HCT116 (cell line): Measurements from ENCODE around the gene EBLN2. TPM values are rescaled to one million over a fixed set of nuclear protein-coding genes. Genes with fewer than 3 reads are reported as not detected.
A peak's percentile ranks its signal among the peaks of the same experiment; 100 is the strongest.

ENCODE experiments used
- ATAC-seq: fragments of 200-7000 bp; cut with Tn5 transposase; 2 replicates; pipeline ENCODE4 v1.9.1; 2020; ENCODE audit warnings: mild to moderate bottlenecking, moderate library complexity
- BruUV-seq: library from RNA; stranded (reverse); fragments of 400-500 nt; replicated peaks from 2 replicates; lab custom pipeline; 2021; lab: Mats Ljungman, UMichigan
- CTCF ChIA-PET: fragments of 300-600 bp; sonication (Branson Sonifier 250); formaldehyde crosslinking; loops from one replicate; lab custom pipeline; 2021; ENCODE audit warnings: antibody characterized with exemption; lab: Charles Lee
- POLR2A ChIA-PET: fragments of 300-600, 350-600 bp; sonication (Branson Sonifier 250); formaldehyde crosslinking; loops from one replicate; lab custom pipeline; 2021; ENCODE audit warnings: antibody characterized with exemption; lab: Charles Lee
- RAD21 ChIA-PET, 2 experiments: fragments of 300-600 bp; sonication (Branson Sonifier 250); formaldehyde crosslinking; loops; one replicate each; lab custom pipeline; 2023; ENCODE audit warnings: low total read pairs in 2 of 2; ENCODE audit not compliant: uncharacterized antibody in 2 of 2, unreplicated experiment in 2 of 2, low non-redundant PET in 1 of 2; lab: Charles Lee
- DNase-seq: peaks from one replicate; pipeline ENCODE4 v3.0.0-alpha.2; 2010; ENCODE audit warnings: low read depth, low spot score
- H2AFZ ChIP-seq: fragments of 200-600 bp; shearing (Covaris generic), sonication (generic); 2 replicates; pipeline ENCODE4 v1.6.1; 2017; ENCODE audit warnings: low read depth, mixed run types, mixed read lengths, antibody characterized with exemption, low read length; ENCODE audit not compliant: poor library complexity, severe bottlenecking
- H3K27ac ChIP-seq: 2 replicates; pipeline ENCODE4 v1.5.1; 2012; ENCODE audit warnings: low read depth, low read length
- H3K27me3 ChIP-seq: fragments of 200-600 bp; sonication (generic); 2 replicates; pipeline ENCODE4 v1.6.1; 2016; ENCODE audit warnings: mixed run types, low read length, mixed read lengths; ENCODE audit not compliant: insufficient read depth
- H3K36me3 ChIP-seq, 2 experiments: fragments of 200-500 bp in 1 of 2; fragments of 200-600 bp in 1 of 2; sonication (Bioruptor generic) in 1 of 2; sonication (generic) in 1 of 2; 2 replicates each; pipeline versions ENCODE4 v1.5.1 to v1.6.1; 2014 to 2016; ENCODE audit warnings: low read length in 2 of 2, inconsistent platforms in 1 of 2, mixed read lengths in 1 of 2, mixed run types in 1 of 2; ENCODE audit not compliant: insufficient read depth in 2 of 2, control insufficient read depth in 1 of 2
- H3K4me1 ChIP-seq, 2 experiments: fragments of 200-600 bp in 1 of 2; sonication (generic) in 1 of 2; 2 replicates each; pipeline versions ENCODE4 v1.5.1 to v1.6.1; 2012 to 2017; ENCODE audit warnings: low read length in 2 of 2, inconsistent platforms in 1 of 2, mild to moderate bottlenecking in 1 of 2, mixed read lengths in 1 of 2, mixed run types in 1 of 2, moderate library complexity in 1 of 2; ENCODE audit not compliant: insufficient read depth in 2 of 2, control insufficient read depth in 1 of 2
- H3K4me2 ChIP-seq: fragments of 200-600 bp; sonication (generic); 2 replicates; pipeline ENCODE4 v1.6.1; 2017; ENCODE audit warnings: mixed run types, low read length, mixed read lengths
- H3K4me3 ChIP-seq, 2 experiments: fragments of 200-600 bp in 1 of 2; sonication (generic) in 1 of 2; replicated peaks in 1 of 2; 2 replicates each; pipeline ENCODE4 v1.5.1; 2011 to 2016; ENCODE audit warnings: low read length in 2 of 2, control low read depth in 1 of 2, low read depth in 1 of 2, mild to moderate bottlenecking in 1 of 2, mixed read lengths in 1 of 2, mixed run types in 1 of 2
- H3K79me2 ChIP-seq: fragments of 200-600 bp; sonication (generic); 2 replicates; pipeline ENCODE4 v1.6.1; 2017; ENCODE audit warnings: mild to moderate bottlenecking, mixed run types, low read length, moderate library complexity, mixed read lengths; ENCODE audit not compliant: insufficient read depth
- H3K9ac ChIP-seq: fragments of 200-600 bp; sonication (generic); 2 replicates; pipeline ENCODE4 v1.6.1; 2016; ENCODE audit warnings: low read length, mixed read lengths
- H3K9me2 ChIP-seq: fragments of 200-600 bp; sonication (generic), shearing (Covaris generic); 2 replicates; pipeline ENCODE4 v1.6.1; 2017; ENCODE audit warnings: mixed run types, mild to moderate bottlenecking, moderate library complexity; ENCODE audit not compliant: insufficient read depth
- H3K9me3 ChIP-seq, 2 experiments: fragments of 200-500 bp in 1 of 2; fragments of 200-600 bp in 1 of 2; sonication (Bioruptor generic) in 1 of 2; sonication (generic) in 1 of 2; 2 replicates each; pipeline ENCODE4 v1.6.1; 2014 to 2017; ENCODE audit warnings: low read length in 2 of 2, mixed read lengths in 2 of 2, inconsistent platforms in 1 of 2, low read depth in 1 of 2, mild to moderate bottlenecking in 1 of 2, mixed run types in 1 of 2, moderate library complexity in 1 of 2; ENCODE audit not compliant: control insufficient read depth in 1 of 2, insufficient read depth in 1 of 2
- H4K20me1 ChIP-seq: fragments of 200-600 bp; sonication (generic), shearing (Covaris generic); 2 replicates; pipeline ENCODE4 v1.6.1; 2017; ENCODE audit warnings: mixed run types, mild to moderate bottlenecking, moderate library complexity; ENCODE audit not compliant: insufficient read depth
- CBX3 ChIP-seq: IDR thresholded peaks from 2 replicates; pipeline ENCODE4 v1.6.1; 2012; ENCODE audit warnings: low read depth
- EZH2 ChIP-seq: fragments of 200-600 bp; sonication (generic); IDR thresholded peaks from 2 replicates; pipeline ENCODE4 v1.6.1; 2017; ENCODE audit warnings: antibody characterized with exemption, mixed run types
- POLR2AphosphoS5 ChIP-seq: IDR thresholded peaks from 2 replicates; pipeline ENCODE4 v1.6.1; 2011; ENCODE audit warnings: mild to moderate bottlenecking, low read depth, low read length, moderate library complexity
- RAD21 ChIP-seq: IDR thresholded peaks from 2 replicates; pipeline ENCODE4 v1.6.1; 2012; ENCODE audit warnings: low read depth, mild to moderate bottlenecking
- SIN3A ChIP-seq: IDR thresholded peaks from 2 replicates; pipeline ENCODE4 v1.6.1; 2012; ENCODE audit warnings: low read depth
- SRF ChIP-seq: IDR thresholded peaks from 2 replicates; pipeline ENCODE4 v1.6.1; 2012; ENCODE audit warnings: low read depth
- TCF7L2 ChIP-seq: IDR thresholded peaks from 2 replicates; pipeline ENCODE4 v1.7.0; 2011; ENCODE audit warnings: borderline replicate concordance, inconsistent platforms; ENCODE audit not compliant: insufficient read depth, insufficient read length; ENCODE audit errors: extremely low read depth
- YY1 ChIP-seq: IDR thresholded peaks from 2 replicates; pipeline ENCODE4 v1.6.1; 2011; ENCODE audit warnings: low read length, low read depth, moderate library complexity, mild to moderate bottlenecking; ENCODE audit not compliant: insufficient replicate concordance; ENCODE audit errors: extremely low read depth
- ZNF274 ChIP-seq: fragments of 200-500 bp; sonication (Bioruptor generic); IDR thresholded peaks from 2 replicates; pipeline ENCODE4 v1.6.1; 2014; ENCODE audit warnings: mild to moderate bottlenecking, low read depth, low read length, inconsistent platforms
- intact Hi-C: fragments of 100-400 bp; cut with micrococcal nuclease; formaldehyde crosslinking; loops from 2 replicates; pipeline ENCODE4 v1.10.0; 2022
- total RNA-seq: library from RNA; stranded (reverse); gene quantifications from one replicate; pipeline ENCODE4 v1.2.1, GENCODE V29; 2021; ENCODE audit not compliant: unreplicated experiment
- TF ChIP-seq, protein P1 (sequence below): IDR thresholded peaks from 2 replicates; pipeline ENCODE4 v1.6.1; 2011; ENCODE audit warnings: mild to moderate bottlenecking, low read length, moderate library complexity; ENCODE audit not compliant: insufficient replicate concordance; ENCODE audit errors: extremely low read depth
- TF ChIP-seq, protein P2 (sequence below), 3 experiments: fragments of 200-600 bp in 1 of 3; sonication (generic) in 1 of 3; IDR thresholded peaks in 2 of 3; conservative IDR thresholded peaks in 1 of 3; 2 replicates each; pipeline ENCODE4 v1.5.1; 2012 to 2017; ENCODE audit warnings: low read depth in 2 of 3, low read length in 2 of 3, antibody characterized with exemption in 1 of 3, borderline replicate concordance in 1 of 3, control low read depth in 1 of 3, mild to moderate bottlenecking in 1 of 3, mixed read lengths in 1 of 3, mixed run types in 1 of 3, moderate library complexity in 1 of 3; ENCODE audit not compliant: insufficient read depth in 1 of 3

Gene EBLN2
- total RNA-seq, 1 experiment from 2014 or later, result 5.1 TPM

DNA sequence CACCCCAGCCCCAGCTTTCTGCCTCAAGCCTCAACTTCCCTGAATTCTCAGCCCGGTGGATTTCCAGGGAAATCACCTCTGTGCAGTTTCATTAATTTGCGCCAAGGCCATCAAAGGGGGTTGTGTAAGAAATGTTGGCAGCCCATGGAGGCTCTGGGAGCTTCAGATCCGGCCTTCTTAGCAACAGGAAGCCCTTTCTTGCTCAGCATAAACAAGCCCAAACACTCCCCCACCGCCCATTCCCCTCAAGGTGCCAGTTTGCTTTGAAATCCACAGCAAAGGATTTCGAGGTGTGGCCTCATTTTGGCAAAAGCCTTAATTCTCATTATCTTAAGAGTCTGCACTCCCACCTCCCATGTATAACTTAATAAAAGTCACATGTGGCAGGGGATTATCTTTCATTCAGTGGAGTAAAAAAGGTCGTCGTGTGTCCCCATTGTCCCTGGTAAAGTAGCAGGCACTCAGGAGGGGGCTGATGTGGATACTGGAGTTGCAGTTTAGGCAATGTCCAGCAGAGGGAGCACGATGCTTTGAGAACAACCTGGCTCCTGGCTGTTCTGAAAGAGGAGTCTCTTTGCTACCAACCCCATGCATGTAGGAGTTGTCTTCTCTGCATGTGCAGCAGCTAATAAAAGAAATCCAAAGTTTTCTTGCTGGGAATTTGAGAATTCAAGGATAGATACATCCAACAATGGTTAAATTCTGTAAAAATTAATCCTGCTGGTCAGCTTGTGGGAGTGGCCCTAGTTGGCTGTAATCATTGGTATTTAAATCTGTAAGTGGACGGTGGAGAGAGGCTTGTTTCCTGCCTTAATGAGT lies 39.5 kb downstream of the EBLN2 start:
- peak overlapping the region; percentile 10 for H2AFZ ChIP-seq
- no peaks in the 10 kb centered on the region for H3K4me1 ChIP-seq
- DNase-seq, result peak; percentile 57
- CTCF ChIA-PET, result interaction anchor here (0.7 kb wide), 1 partner anchor 401 kb away, joined by 6 read pairs; no protein-coding TSS in a partner anchor
- H3K79me2 ChIP-seq, result no peaks in the 10 kb centered on the region
- H4K20me1 ChIP-seq, result no peaks in the 10 kb centered on the region
- no peak overlapping the region for H3K4me3 ChIP-seq
- no TSS peak for BruUV-seq
- no peak for TF ChIP-seq TCF7L2
- no peak for TF ChIP-seq ZNF274
- TF ChIP-seq, protein P1, sequence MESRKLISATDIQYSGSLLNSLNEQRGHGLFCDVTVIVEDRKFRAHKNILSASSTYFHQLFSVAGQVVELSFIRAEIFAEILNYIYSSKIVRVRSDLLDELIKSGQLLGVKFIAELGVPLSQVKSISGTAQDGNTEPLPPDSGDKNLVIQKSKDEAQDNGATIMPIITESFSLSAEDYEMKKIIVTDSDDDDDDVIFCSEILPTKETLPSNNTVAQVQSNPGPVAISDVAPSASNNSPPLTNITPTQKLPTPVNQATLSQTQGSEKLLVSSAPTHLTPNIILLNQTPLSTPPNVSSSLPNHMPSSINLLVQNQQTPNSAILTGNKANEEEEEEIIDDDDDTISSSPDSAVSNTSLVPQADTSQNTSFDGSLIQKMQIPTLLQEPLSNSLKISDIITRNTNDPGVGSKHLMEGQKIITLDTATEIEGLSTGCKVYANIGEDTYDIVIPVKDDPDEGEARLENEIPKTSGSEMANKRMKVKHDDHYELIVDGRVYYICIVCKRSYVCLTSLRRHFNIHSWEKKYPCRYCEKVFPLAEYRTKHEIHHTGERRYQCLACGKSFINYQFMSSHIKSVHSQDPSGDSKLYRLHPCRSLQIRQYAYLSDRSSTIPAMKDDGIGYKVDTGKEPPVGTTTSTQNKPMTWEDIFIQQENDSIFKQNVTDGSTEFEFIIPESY, result no peak
- TF ChIP-seq YY1, result no peak
- TF ChIP-seq CBX3, result no peak
- TF ChIP-seq SRF, result no peak
- TF ChIP-seq SIN3A, result no peak
- no peak for TF ChIP-seq POLR2AphosphoS5
- TF ChIP-seq, protein P2, sequence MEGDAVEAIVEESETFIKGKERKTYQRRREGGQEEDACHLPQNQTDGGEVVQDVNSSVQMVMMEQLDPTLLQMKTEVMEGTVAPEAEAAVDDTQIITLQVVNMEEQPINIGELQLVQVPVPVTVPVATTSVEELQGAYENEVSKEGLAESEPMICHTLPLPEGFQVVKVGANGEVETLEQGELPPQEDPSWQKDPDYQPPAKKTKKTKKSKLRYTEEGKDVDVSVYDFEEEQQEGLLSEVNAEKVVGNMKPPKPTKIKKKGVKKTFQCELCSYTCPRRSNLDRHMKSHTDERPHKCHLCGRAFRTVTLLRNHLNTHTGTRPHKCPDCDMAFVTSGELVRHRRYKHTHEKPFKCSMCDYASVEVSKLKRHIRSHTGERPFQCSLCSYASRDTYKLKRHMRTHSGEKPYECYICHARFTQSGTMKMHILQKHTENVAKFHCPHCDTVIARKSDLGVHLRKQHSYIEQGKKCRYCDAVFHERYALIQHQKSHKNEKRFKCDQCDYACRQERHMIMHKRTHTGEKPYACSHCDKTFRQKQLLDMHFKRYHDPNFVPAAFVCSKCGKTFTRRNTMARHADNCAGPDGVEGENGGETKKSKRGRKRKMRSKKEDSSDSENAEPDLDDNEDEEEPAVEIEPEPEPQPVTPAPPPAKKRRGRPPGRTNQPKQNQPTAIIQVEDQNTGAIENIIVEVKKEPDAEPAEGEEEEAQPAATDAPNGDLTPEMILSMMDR (IDR thresholded peaks at IDR 0.05 in 2 of 3, conservative IDR thresholded peaks at IDR 0.05 in 1 of 3; ENCODE audit: borderline replicate concordance in 1 of 3, insufficient read depth in 1 of 3, low read depth in 2 of 3, low read length in 2 of 3), result peak; percentile 74 to 95 (median 92)
- no peak for TF ChIP-seq EZH2
- peak; percentile 85 for TF ChIP-seq RAD21
- peak; percentile 96 for ATAC-seq
- POLR2A ChIA-PET, result no interaction called here
- intact Hi-C loops, result loop anchor here (1.0 to 5.0 kb wide), 3 partner anchors 331 to 434 kb away; no protein-coding TSS in a partner anchor
- no peaks in the 10 kb centered on the region for H3K36me3 ChIP-seq
- H3K9ac ChIP-seq, result no peak overlapping the region
- H3K9me2 ChIP-seq, result no peaks in the 10 kb centered on the region
- no peaks in the 10 kb centered on the region for H3K9me3 ChIP-seq
- no peak overlapping the region for H3K27ac ChIP-seq
- no peaks in the 10 kb centered on the region for H3K27me3 ChIP-seq
- RAD21 ChIA-PET, result no interaction called here
- no peak overlapping the region for H3K4me2 ChIP-seq
